Measurements from ENCODE around the gene CUL5.

Gene CUL5

GRCh38 chr11:108144615-108145014 lies 135.9 kb downstream of the CUL5 start:
- no peak overlapping the region for H3K4me3 ChIP-seq (ENCODE audit: low read length)
- DNase-seq (ENCODE audit: low read depth), result no peak
- no peak for TF ChIP-seq CTCF (IDR thresholded peaks at IDR 0.05; ENCODE audit: insufficient read depth, low read depth, low read length, missing control alignments)

- no peak for DNase-seq (ENCODE audit: low read depth)
- H3K4me3 ChIP-seq (ENCODE audit: low read length), result no peak overlapping the region
- TF ChIP-seq CTCF (IDR thresholded peaks at IDR 0.05; ENCODE audit: insufficient read depth, low read depth, low read length, missing control alignments), result no peak
Observed at GRCh38 chr11:108147150-108147549, 138.5 kb downstream of the CUL5 start.

- H3K4me3 ChIP-seq (ENCODE audit: low read length), result no peak overlapping the region
- TF ChIP-seq CTCF (IDR thresholded peaks at IDR 0.05; ENCODE audit: insufficient read depth, low read depth, low read length, missing control alignments), result no peak
- no peak for DNase-seq (ENCODE audit: low read depth)
Observed at GRCh38 chr11:108148556-108148955, 139.9 kb downstream of the CUL5 start.

GRCh38 chr11:108154591-108154990 lies 145.9 kb downstream of the CUL5 start:
- no peak for DNase-seq (ENCODE audit: low read depth)
- no peak for TF ChIP-seq CTCF (IDR thresholded peaks at IDR 0.05; ENCODE audit: insufficient read depth, low read depth, low read length, missing control alignments)
- no peak overlapping the region for H3K4me3 ChIP-seq (ENCODE audit: low read length)

Data from epithelial cell of esophagus (primary cell).